Measurements from ENCODE around the gene DENND6B. TPM values are rescaled to one million over a fixed set of nuclear protein-coding genes. Genes with fewer than 3 reads are reported as not detected.

DENND6B gene
- total RNA-seq, 4 donors from 2014 or later = 5.4 to 14.9 (median 6.3) TPM

- H3K4me3 ChIP-seq = no peak overlapping the region
- H3K4me1 ChIP-seq = peaks cover 0 to 8% (median 0%) of the 10 kb centered on the region in 4 donors
- no peak for TF ChIP-seq CTCF (IDR thresholded peaks at IDR 0.05)
- TF ChIP-seq POLR2A (IDR thresholded peaks at IDR 0.05) = no peak
- no peaks in the 10 kb centered on the region for H3K9me3 ChIP-seq
- H3K36me3 ChIP-seq = peaks cover 0 to 94% (median 0%) of the 10 kb centered on the region in 3 donors
- no peak for DNase-seq
- no peaks in the 10 kb centered on the region for H3K27me3 ChIP-seq
- peak overlapping the region in 1 of 4 donors; percentile 62 for H3K27ac ChIP-seq
Measured at GRCh38 chr22:50281384-50281760, 45.4 kb downstream of the DENND6B start.

GRCh38 chr22:50280708-50281383 lies 46.0 kb downstream of the DENND6B start:
- Histone ChIP-seq H3K27ac (no peak overlapping the region), H3K9me3 (no peaks in the 10 kb centered on the region), H3K4me3 (no peak overlapping the region), H3K27me3 (no peaks in the 10 kb centered on the region), H3K36me3 (peaks cover 0 to 94% (median 0%) of the 10 kb centered on the region in 3 donors), H3K4me1 (peaks cover 0 to 8% (median 0%) of the 10 kb centered on the region in 4 donors)
- TF ChIP-seq POLR2A (IDR thresholded peaks at IDR 0.05) (no peak), CTCF (IDR thresholded peaks at IDR 0.05) (no peak)
- no peak for DNase-seq

GRCh38 chr22:50280022-50280707 lies 46.6 kb downstream of the DENND6B start:
- Histone ChIP-seq H3K9me3 (no peaks in the 10 kb centered on the region), H3K4me1 (peaks cover 0 to 8% (median 0%) of the 10 kb centered on the region in 4 donors), H3K27me3 (no peaks in the 10 kb centered on the region), H3K27ac (no peak overlapping the region), H3K36me3 (peaks cover 0 to 98% (median 0%) of the 10 kb centered on the region in 3 donors), H3K4me3 (no peak overlapping the region)
- no peak for TF ChIP-seq POLR2A (IDR thresholded peaks at IDR 0.05)
- TF ChIP-seq CTCF (IDR thresholded peaks at IDR 0.05) = no peak
- no peak for DNase-seq

GRCh38 chr22:50278956-50279619 lies 47.7 kb downstream of the DENND6B start:
- H3K4me1 ChIP-seq = peaks cover 0 to 8% (median 0%) of the 10 kb centered on the region in 4 donors
- H3K9me3 ChIP-seq = no peaks in the 10 kb centered on the region
- no peak overlapping the region for H3K4me3 ChIP-seq
- H3K27me3 ChIP-seq = no peaks in the 10 kb centered on the region
- peaks cover 0 to 95% (median 0%) of the 10 kb centered on the region in 3 donors for H3K36me3 ChIP-seq
- no peak for TF ChIP-seq CTCF (IDR thresholded peaks at IDR 0.05)
- TF ChIP-seq POLR2A (IDR thresholded peaks at IDR 0.05) = no peak
- DNase-seq = no peak
- no peak overlapping the region for H3K27ac ChIP-seq

- H3K4me1 ChIP-seq = peaks cover 0 to 8% (median 0%) of the 10 kb centered on the region in 4 donors
- H3K27me3 ChIP-seq = no peaks in the 10 kb centered on the region
- H3K9me3 ChIP-seq = no peaks in the 10 kb centered on the region
- peaks cover 0 to 91% (median 0%) of the 10 kb centered on the region in 3 donors for H3K36me3 ChIP-seq
- H3K4me3 ChIP-seq = no peak overlapping the region
- no peak for TF ChIP-seq CTCF (IDR thresholded peaks at IDR 0.05)
- TF ChIP-seq POLR2A (IDR thresholded peaks at IDR 0.05) = no peak
- no peak overlapping the region for H3K27ac ChIP-seq
- no peak for DNase-seq
Measured at GRCh38 chr22:50278461-50278860, 48.4 kb downstream of the DENND6B start.

All from Peyer's patch (tissue), 4 donors.